Thoracic aorta (tissue), 2 donors: ENCODE results near the gene BBS2. TPM values are rescaled to one million over a fixed set of nuclear protein-coding genes. Genes with fewer than 3 reads are reported as not detected.

Experiments
- ATAC-seq: fragments of 150-250 bp; one replicate; pipeline ENCODE4 v1.8.0; 2017; ENCODE audit warnings: low read depth; ENCODE audit not compliant: insufficient number of reproducible peaks, low FRiP score
- DNase-seq: peaks from one replicate; pipeline ENCODE4 v3.0.0-alpha.2; 2020; ENCODE audit warnings: low spot score
- H3K27ac ChIP-seq, 2 donors: fragments of 200-600 bp; sonication (generic); 1 replicate in 1 of 2; 2 replicates in 1 of 2; pipeline ENCODE4 v1.5.1; 2016; ENCODE audit warnings: mild to moderate bottlenecking in 2 of 2, moderate library complexity in 2 of 2
- H3K27me3 ChIP-seq: fragments of 200-600 bp; sonication (generic); replicated peaks from 2 replicates; pipeline ENCODE4 v1.6.0; 2016; ENCODE audit warnings: mild to moderate bottlenecking; ENCODE audit not compliant: insufficient read depth
- H3K36me3 ChIP-seq: fragments of 200-600 bp; sonication (generic); one replicate; pipeline ENCODE4 v1.5.1; 2016
- H3K4me1 ChIP-seq, 2 donors: fragments of 200-600 bp; sonication (generic); 1 replicate in 1 of 2; 2 replicates in 1 of 2; pipeline versions ENCODE4 v1.5.1 to v1.6.0; 2016; ENCODE audit warnings: low read depth in 2 of 2, mild to moderate bottlenecking in 1 of 2; ENCODE audit not compliant: control insufficient read depth in 1 of 2
- H3K4me3 ChIP-seq: fragments of 200-600 bp; sonication (generic); 2 replicates; pipeline ENCODE4 v1.5.1; 2016; ENCODE audit warnings: mild to moderate bottlenecking
- H3K9me3 ChIP-seq: fragments of 200-600 bp; sonication (generic); 2 replicates; pipeline ENCODE4 v1.5.1; 2016
- total RNA-seq, 2 donors: library from RNA; depleted of rRNA; stranded (reverse); fragments of >200 nt; gene quantifications; one replicate each; pipeline versions ENCODE4 v1.1.0 to v1.2.3, GENCODE V29; 2016
- TF ChIP-seq, protein P1 (sequence below): fragments of 200-600 bp; sonication (generic); IDR thresholded peaks from one replicate; pipeline ENCODE4 v1.5.1; 2019; ENCODE audit warnings: antibody characterized with exemption

BBS2 gene
- total RNA-seq, 2 donors from 2014 or later = 33.3 to 39.3 TPM

DNA sequence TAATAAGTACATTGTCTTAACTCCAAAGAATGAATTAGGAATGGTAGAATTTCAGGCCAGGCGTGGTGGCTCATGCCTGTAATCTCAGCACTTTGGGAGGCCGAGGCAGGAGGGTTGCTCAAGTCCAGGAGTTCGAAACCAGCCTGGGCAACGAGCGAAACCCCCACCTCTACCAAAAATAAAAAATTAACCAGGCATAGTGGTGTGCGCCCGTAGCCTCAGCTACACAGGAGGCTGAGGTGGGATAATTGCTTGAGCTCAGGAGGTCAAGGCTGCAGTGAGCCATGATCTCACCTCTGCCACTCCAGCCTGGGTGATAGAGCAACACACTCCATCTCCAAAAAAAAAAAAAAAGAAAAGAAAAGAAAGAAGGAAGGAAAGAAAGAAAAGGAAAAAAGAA, 18.5 kb upstream of the BBS2 start:
- no peak for ATAC-seq

GRCh38 chr16:56534847-56535383, 15.1 kb upstream of the BBS2 start:
- TF ChIP-seq, protein P1, sequence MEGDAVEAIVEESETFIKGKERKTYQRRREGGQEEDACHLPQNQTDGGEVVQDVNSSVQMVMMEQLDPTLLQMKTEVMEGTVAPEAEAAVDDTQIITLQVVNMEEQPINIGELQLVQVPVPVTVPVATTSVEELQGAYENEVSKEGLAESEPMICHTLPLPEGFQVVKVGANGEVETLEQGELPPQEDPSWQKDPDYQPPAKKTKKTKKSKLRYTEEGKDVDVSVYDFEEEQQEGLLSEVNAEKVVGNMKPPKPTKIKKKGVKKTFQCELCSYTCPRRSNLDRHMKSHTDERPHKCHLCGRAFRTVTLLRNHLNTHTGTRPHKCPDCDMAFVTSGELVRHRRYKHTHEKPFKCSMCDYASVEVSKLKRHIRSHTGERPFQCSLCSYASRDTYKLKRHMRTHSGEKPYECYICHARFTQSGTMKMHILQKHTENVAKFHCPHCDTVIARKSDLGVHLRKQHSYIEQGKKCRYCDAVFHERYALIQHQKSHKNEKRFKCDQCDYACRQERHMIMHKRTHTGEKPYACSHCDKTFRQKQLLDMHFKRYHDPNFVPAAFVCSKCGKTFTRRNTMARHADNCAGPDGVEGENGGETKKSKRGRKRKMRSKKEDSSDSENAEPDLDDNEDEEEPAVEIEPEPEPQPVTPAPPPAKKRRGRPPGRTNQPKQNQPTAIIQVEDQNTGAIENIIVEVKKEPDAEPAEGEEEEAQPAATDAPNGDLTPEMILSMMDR = no peak
- Histone ChIP-seq H3K27ac (no peak overlapping the region), H3K27me3 (no peaks in the 10 kb centered on the region), H3K36me3 (no peaks in the 10 kb centered on the region), H3K9me3 (no peaks in the 10 kb centered on the region), H3K4me3 (no peak overlapping the region), H3K4me1 (no peaks in the 10 kb centered on the region)
- DNase-seq = no peak
- ATAC-seq = no peak

More for the DNA sequence above, 18.5 kb upstream of the BBS2 start:
- TF ChIP-seq, protein P1 = no peak
- Histone ChIP-seq H3K4me3 (no peak overlapping the region), H3K9me3 (no peaks in the 10 kb centered on the region), H3K36me3 (no peaks in the 10 kb centered on the region), H3K4me1 (no peaks in the 10 kb centered on the region), H3K27ac (no peak overlapping the region), H3K27me3 (no peaks in the 10 kb centered on the region)
- no peak for DNase-seq

DNA sequence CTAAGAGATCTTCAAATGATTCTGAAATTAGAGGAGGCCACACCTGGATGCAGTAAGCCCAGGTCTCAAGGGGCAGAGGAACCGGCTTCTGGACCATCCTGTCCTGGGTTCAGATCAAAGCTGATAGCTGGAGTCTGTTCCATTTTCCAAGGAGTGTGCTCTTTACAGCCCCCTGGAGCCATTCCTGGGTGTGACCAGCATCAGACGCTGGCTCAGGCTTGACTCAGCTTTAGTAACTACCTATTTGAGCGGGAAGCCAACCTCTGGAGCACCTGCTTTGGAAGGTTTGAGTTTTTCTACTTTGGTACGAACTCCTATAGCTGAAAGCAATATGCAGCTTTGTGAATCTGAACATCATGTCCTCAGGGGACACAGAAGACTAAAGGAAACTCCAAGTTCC, 12.9 kb upstream of the BBS2 start:
- Histone ChIP-seq H3K4me3 (no peak overlapping the region), H3K4me1 (no peaks in the 10 kb centered on the region), H3K27me3 (no peaks in the 10 kb centered on the region), H3K36me3 (no peaks in the 10 kb centered on the region), H3K27ac (no peak overlapping the region), H3K9me3 (no peaks in the 10 kb centered on the region)
- TF ChIP-seq, protein P1 = no peak
- ATAC-seq (no peak), DNase-seq (no peak)

GRCh38 chr16:56530872-56531271, 11.0 kb upstream of the BBS2 start:
- no peak overlapping the region for H3K27ac ChIP-seq
- TF ChIP-seq, protein P1 = no peak
- no peak overlapping the region for H3K4me3 ChIP-seq
- H3K27me3 ChIP-seq = no peaks in the 10 kb centered on the region
- no peak for ATAC-seq
- no peak for DNase-seq
- no peaks in the 10 kb centered on the region for H3K9me3 ChIP-seq
- no peaks in the 10 kb centered on the region for H3K36me3 ChIP-seq
- H3K4me1 ChIP-seq = no peaks in the 10 kb centered on the region

GRCh38 chr16:56525236-56525635, 5.4 kb upstream of the BBS2 start:
- Histone ChIP-seq H3K27me3 (no peaks in the 10 kb centered on the region), H3K4me3 (no peak overlapping the region), H3K4me1 (peaks cover 0 to 2% of the 10 kb centered on the region in 2 donors), H3K36me3 (no peaks in the 10 kb centered on the region), H3K27ac (no peak overlapping the region), H3K9me3 (no peaks in the 10 kb centered on the region)
- TF ChIP-seq, protein P1 = no peak
- ATAC-seq (no peak), DNase-seq (no peak)
